IMR-90 (cell line): ENCODE data around the gene PPDPF. TPM values are rescaled to one million over a fixed set of nuclear protein-coding genes. Genes with fewer than 3 reads are reported as not detected.

Experiments
- ATAC-seq: fragments of 200-7000 bp; cut with Tn5 transposase; 2 replicates; pipeline ENCODE4 v1.9.1; 2020; ENCODE audit warnings: low read depth, mild to moderate bottlenecking, moderate library complexity
- BruUV-seq: library from RNA; stranded (reverse); fragments of 400-500 nt; replicated peaks from 2 replicates; lab custom pipeline; 2021; lab: Mats Ljungman, UMichigan
- CTCF ChIA-PET: fragments of 300-600 bp; formaldehyde crosslinking; extraction: SDS; loops from one replicate; lab custom pipeline; 2021; ENCODE audit warnings: antibody characterized with exemption; lab: Yijun Ruan, JAX
- POLR2A ChIA-PET: fragments of 300-600 bp; sonication (Branson Sonifier 250); formaldehyde crosslinking; loops from one replicate; lab custom pipeline; 2022; ENCODE audit warnings: antibody characterized with exemption; ENCODE audit not compliant: unreplicated experiment; lab: Charles Lee
- DNase-seq: peaks from one replicate; pipeline ENCODE4 v3.0.0; 2013
- H2AFZ ChIP-seq: replicated peaks from 2 replicates; pipeline ENCODE3; 2013; ENCODE audit warnings: low read length, mild to moderate bottlenecking; ENCODE audit not compliant: poor library complexity
- H2AK5ac ChIP-seq: 2 replicates; pipeline ENCODE4 v1.6.1; 2013; ENCODE audit warnings: low read depth, low read length, inconsistent platforms
- H2AK9ac ChIP-seq: replicated peaks from 2 replicates; pipeline ENCODE3; 2013; ENCODE audit warnings: mild to moderate bottlenecking, low read depth, low read length, moderate library complexity; ENCODE audit not compliant: poor library complexity
- H2BK120ac ChIP-seq: 2 replicates; pipeline ENCODE4 v1.6.1; 2013; ENCODE audit warnings: low read depth, low read length, inconsistent platforms
- H2BK15ac ChIP-seq: 3 replicates; pipeline ENCODE4 v1.6.1; 2013; ENCODE audit warnings: low read depth, low read length, inconsistent platforms
- H2BK20ac ChIP-seq: 2 replicates; pipeline ENCODE4 v1.6.1; 2013; ENCODE audit warnings: low read depth, mild to moderate bottlenecking, inconsistent platforms, low read length, moderate library complexity
- H2BK5ac ChIP-seq: 2 replicates; pipeline ENCODE4 v1.6.1; 2013; ENCODE audit warnings: mild to moderate bottlenecking, low read depth, low read length, inconsistent platforms; ENCODE audit not compliant: poor library complexity, severe bottlenecking
- H3K14ac ChIP-seq: replicated peaks from 2 replicates; pipeline ENCODE4 v1.6.1; 2013; ENCODE audit warnings: low read depth, low read length, inconsistent platforms
- H3K18ac ChIP-seq: 2 replicates; pipeline ENCODE4 v1.6.1; 2013; ENCODE audit warnings: low read depth, low read length, control low read depth
- H3K23ac ChIP-seq: 2 replicates; pipeline ENCODE4 v1.6.1; 2013; ENCODE audit warnings: low read depth, low read length, inconsistent platforms
- H3K27ac ChIP-seq: 2 replicates; pipeline ENCODE4 v1.5.1; 2013; ENCODE audit warnings: mild to moderate bottlenecking, control low read depth, low read length; ENCODE audit not compliant: insufficient read depth
- H3K27me3 ChIP-seq: 2 replicates; pipeline ENCODE4 v1.6.1; 2013; ENCODE audit warnings: low read length; ENCODE audit not compliant: control insufficient read depth, insufficient read depth
- H3K36me3 ChIP-seq: 2 replicates; pipeline ENCODE4 v1.6.1; 2013; ENCODE audit warnings: low read length, mixed read lengths; ENCODE audit not compliant: control insufficient read depth, insufficient read depth
- H3K4ac ChIP-seq: 2 replicates; pipeline ENCODE4 v1.6.1; 2013; ENCODE audit warnings: low read depth, low read length, inconsistent platforms
- H3K4me1 ChIP-seq: 2 replicates; pipeline ENCODE4 v1.6.1; 2013; ENCODE audit warnings: low read length, mixed read lengths; ENCODE audit not compliant: control insufficient read depth, insufficient read depth
- H3K4me2 ChIP-seq: 2 replicates; pipeline ENCODE4 v1.6.1; 2013; ENCODE audit warnings: low read depth, mild to moderate bottlenecking, control low read depth, low read length, moderate library complexity
- H3K4me3 ChIP-seq: 2 replicates; pipeline ENCODE4 v1.5.1; 2013; ENCODE audit warnings: low read depth, mild to moderate bottlenecking, control low read depth, low read length, moderate library complexity; ENCODE audit not compliant: insufficient read depth
- H3K56ac ChIP-seq: 2 replicates; pipeline ENCODE4 v1.6.1; 2013; ENCODE audit warnings: low read length, inconsistent platforms; ENCODE audit not compliant: insufficient read depth; ENCODE audit errors: extremely low read depth
- H3K79me1 ChIP-seq, 2 experiments: 2 replicates each; pipeline ENCODE4 v1.6.1; 2013; ENCODE audit warnings: low read length in 2 of 2, inconsistent platforms in 1 of 2, low read depth in 1 of 2
- H3K9ac ChIP-seq: 2 replicates; pipeline ENCODE4 v1.6.1; 2013; ENCODE audit warnings: low read depth, low read length, control low read depth
- H3K9me1 ChIP-seq: 2 replicates; pipeline ENCODE4 v1.6.1; 2013; ENCODE audit warnings: low read length, inconsistent platforms; ENCODE audit not compliant: insufficient read depth
- H3K9me3 ChIP-seq: 2 replicates; pipeline ENCODE4 v1.6.1; 2013; ENCODE audit warnings: low read length; ENCODE audit not compliant: control insufficient read depth, insufficient read depth
- H4K20me1 ChIP-seq: 2 replicates; pipeline ENCODE4 v1.6.1; 2013; ENCODE audit warnings: low read length, inconsistent platforms; ENCODE audit not compliant: insufficient read depth
- H4K5ac ChIP-seq: 2 replicates; pipeline ENCODE4 v1.6.1; 2013; ENCODE audit warnings: mild to moderate bottlenecking, low read depth, low read length, control low read depth
- H4K8ac ChIP-seq, 2 experiments: 2 replicates each; pipeline ENCODE4 v1.6.1; 2013; ENCODE audit warnings: low read depth in 2 of 2, low read length in 2 of 2, control low read depth in 1 of 2, inconsistent platforms in 1 of 2
- H4K91ac ChIP-seq: 2 replicates; pipeline ENCODE4 v1.6.1; 2013; ENCODE audit warnings: low read depth, low read length, inconsistent platforms; ENCODE audit not compliant: insufficient read depth
- BHLHE40 ChIP-seq: fragments of 150-350 bp; IDR thresholded peaks from 2 replicates; pipeline ENCODE4 v1.6.1; 2016; ENCODE audit warnings: mild to moderate bottlenecking, low read depth, low read length
- CEBPB ChIP-seq: IDR thresholded peaks from 2 replicates; pipeline ENCODE4 v1.6.1; 2012; ENCODE audit warnings: low read depth, low read length, improper control_type of control experiment
- CHD1 ChIP-seq: IDR thresholded peaks from 2 replicates; pipeline ENCODE4 v1.6.1; 2012; ENCODE audit warnings: low read depth, low read length, improper control_type of control experiment
- ELK1 ChIP-seq: fragments of 150-350 bp; IDR thresholded peaks from 2 replicates; pipeline ENCODE4 v1.6.1; 2016; ENCODE audit warnings: low read depth, mild to moderate bottlenecking, low read length, moderate library complexity, borderline replicate concordance
- FOS ChIP-seq: fragments of 150-350 bp; IDR thresholded peaks from 2 replicates; pipeline ENCODE4 v1.6.1; 2016; ENCODE audit warnings: low read depth, low read length
- MAFK ChIP-seq: IDR thresholded peaks from 2 replicates; pipeline ENCODE4 v1.6.1; 2012; ENCODE audit warnings: low read depth, low read length, improper control_type of control experiment
- MXI1 ChIP-seq: IDR thresholded peaks from 2 replicates; pipeline ENCODE4 v1.6.1; 2012; ENCODE audit warnings: low read depth, mild to moderate bottlenecking, low read length, moderate library complexity, borderline replicate concordance
- POLR2A ChIP-seq: IDR thresholded peaks from 2 replicates; pipeline ENCODE4 v1.6.1; 2012; ENCODE audit warnings: mild to moderate bottlenecking, low read depth, low read length
- RAD21 ChIP-seq: IDR thresholded peaks from 2 replicates; pipeline ENCODE4 v1.6.1; 2012; ENCODE audit warnings: low read length, improper control_type of control experiment
- RCOR1 ChIP-seq: IDR thresholded peaks from 2 replicates; pipeline ENCODE4 v1.6.1; 2012; ENCODE audit warnings: mild to moderate bottlenecking, low read length, improper control_type of control experiment; ENCODE audit not compliant: insufficient replicate concordance
- RFX5 ChIP-seq: IDR thresholded peaks from 2 replicates; pipeline ENCODE4 v1.8.0; 2012; ENCODE audit warnings: low read depth, mild to moderate bottlenecking, low read length, moderate library complexity
- WGBS, 2 experiments: methylation state at CpG; one replicate each; pipeline versions ENCODE4 v1.1.5 to v1.1.7; 2013; ENCODE audit warnings: missing lambda C conversion rate in 2 of 2; ENCODE audit not compliant: insufficient read length in 1 of 2; ENCODE audit errors: extremely low coverage in 2 of 2; 5-methylcytosine and 5-hydroxymethylcytosine counted together
- dilution Hi-C: fragments of 300-500 bp; cut with HindIII; formaldehyde crosslinking; loops from one replicate; pipeline ENCODE4 v1.14.3; 2018; ENCODE audit warnings: low sequenced_read_pairs; ENCODE audit not compliant: unreplicated experiment
- in situ Hi-C: fragments of 300-500 bp; cut with MboI; formaldehyde crosslinking; loops from 3 replicates; pipeline ENCODE4 v1.14.3; 2019; ENCODE audit warnings: low sequenced_read_pairs, inconsistent platforms, mixed read lengths
- intact Hi-C: fragments of 100-400 bp; cut with micrococcal nuclease; formaldehyde crosslinking; loops from 2 replicates; pipeline ENCODE4 v1.10.0; 2022
- polyA plus RNA-seq, 3 experiments: library from polyadenylated mRNA; depleted of rRNA; stranded (reverse); fragments of >200 nt; gene quantifications; 2 replicates each; pipeline ENCODE4 v1.2.3, GENCODE V29; 2012; ENCODE audit warnings: low replicate concordance in 1 of 3
- total RNA-seq: library from RNA; depleted of rRNA; stranded (reverse); fragments of >200 nt; gene quantifications from 2 replicates; pipeline ENCODE4 v1.2.3, GENCODE V29; 2012
- TF ChIP-seq, protein P1 (sequence below): conservative IDR thresholded peaks from 2 replicates; pipeline ENCODE4 v1.5.1; 2012; ENCODE audit warnings: mild to moderate bottlenecking, low read depth, low read length, improper control_type of control experiment

Gene PPDPF
- total and polyA plus RNA-seq, 2 of the 4 experiments (the other 2 are of a cell fraction), result 12.9 to 171 TPM

DNA sequence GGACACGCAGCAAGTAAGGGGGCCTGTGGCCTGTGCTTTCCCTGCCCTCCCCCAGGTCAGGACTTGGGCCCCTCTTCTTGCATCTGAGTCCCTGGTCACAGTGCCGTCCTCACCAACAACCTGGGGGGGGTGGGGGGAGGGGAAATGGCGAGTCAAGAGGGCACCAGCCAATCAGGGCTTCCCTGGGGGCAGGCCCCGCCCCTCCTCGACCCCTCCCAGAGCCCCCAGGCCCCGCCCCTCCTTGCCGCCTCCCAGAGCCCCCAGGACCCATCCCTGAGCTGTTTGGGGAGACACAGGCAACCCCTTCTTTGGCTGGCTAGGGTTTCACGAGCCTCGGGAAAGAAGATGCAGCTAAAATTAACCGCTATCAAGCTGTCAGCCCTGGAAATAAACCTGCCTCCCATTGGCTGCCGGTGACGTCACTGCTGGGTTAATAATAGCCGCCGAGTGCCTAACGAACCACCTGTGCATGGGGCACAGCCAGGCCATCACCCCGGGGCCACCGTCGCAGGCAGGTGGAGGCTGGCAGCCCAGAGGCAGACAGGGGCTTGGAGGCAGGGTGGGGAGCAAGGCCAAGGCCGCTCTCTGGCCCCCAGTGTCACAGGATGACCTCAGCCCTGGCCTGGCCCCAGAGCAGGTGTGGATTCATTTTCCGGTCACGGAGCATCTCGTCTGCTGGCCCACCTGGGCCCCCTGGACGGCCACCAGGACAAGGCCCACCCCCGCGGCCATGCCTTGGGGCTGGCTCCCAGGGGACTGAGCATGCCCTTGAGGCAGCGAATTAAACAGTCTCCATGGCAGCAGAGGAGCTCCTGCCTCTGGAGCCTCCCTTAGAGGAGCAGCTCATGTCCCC lies 18.5 kb upstream of the PPDPF start (continued):
- TF ChIP-seq RFX5, result no peak

GRCh38 chr20:63502671-63503172 lies 17.8 kb upstream of the PPDPF start:
- WGBS, 2 experiments, result 30% methylated on average over 4 of the region's 15 CpGs; no CpG with 5 or more reads in 1 of the 2 experiments
- no peak for ATAC-seq
- POLR2A ChIA-PET, result no interaction called here

More at GRCh38 chr20:63502671-63503172, 17.8 kb upstream of the PPDPF start:
- Histone ChIP-seq H2BK15ac (no peak overlapping the region), H3K9me1 (no peaks in the 10 kb centered on the region), H3K56ac (no peak overlapping the region), H3K14ac (no peak overlapping the region), H2AK9ac (no peak overlapping the region), H4K5ac (no peak overlapping the region), H3K36me3 (no peaks in the 10 kb centered on the region), H2AK5ac (no peak overlapping the region), H3K18ac (no peak overlapping the region), H3K4me2 (no peak overlapping the region), H3K4ac (no peak overlapping the region), H3K4me1 (0 out of 2 replicates have a peak, but pooled peaks cover 3% of the 10 kb centered on the region), H4K8ac (no peak overlapping the region), H4K91ac (no peak overlapping the region), H2BK20ac (no peak overlapping the region), H2BK120ac (no peak overlapping the region), H3K27me3 (peaks cover 52% of the 10 kb centered on the region), H3K79me1 (no peaks in the 10 kb centered on the region), H2AFZ (no peak overlapping the region), H3K9me3 (peaks cover 23% of the 10 kb centered on the region), H3K9ac (no peak overlapping the region), H3K4me3 (no peak overlapping the region), H3K27ac (no peak overlapping the region), H4K20me1 (no peaks in the 10 kb centered on the region; the same call in 1 of the 2 replicates), H3K23ac (no peak overlapping the region), H2BK5ac (no peak overlapping the region)
- CTCF ChIA-PET, result no interaction called here
- in situ Hi-C loops (no loop called here), intact Hi-C loops (no loop called here), dilution Hi-C loops (no loop called here)
- no peak for TF ChIP-seq MAFK
- no peak for TF ChIP-seq RFX5
- no peak for TF ChIP-seq BHLHE40
- no peak for TF ChIP-seq POLR2A
- TF ChIP-seq FOS, result no peak
- TF ChIP-seq RAD21, result no peak
- TF ChIP-seq MXI1, result no peak
- TF ChIP-seq ELK1, result no peak
- no peak for TF ChIP-seq CHD1
- no peak for TF ChIP-seq RCOR1
- TF ChIP-seq, protein P1, sequence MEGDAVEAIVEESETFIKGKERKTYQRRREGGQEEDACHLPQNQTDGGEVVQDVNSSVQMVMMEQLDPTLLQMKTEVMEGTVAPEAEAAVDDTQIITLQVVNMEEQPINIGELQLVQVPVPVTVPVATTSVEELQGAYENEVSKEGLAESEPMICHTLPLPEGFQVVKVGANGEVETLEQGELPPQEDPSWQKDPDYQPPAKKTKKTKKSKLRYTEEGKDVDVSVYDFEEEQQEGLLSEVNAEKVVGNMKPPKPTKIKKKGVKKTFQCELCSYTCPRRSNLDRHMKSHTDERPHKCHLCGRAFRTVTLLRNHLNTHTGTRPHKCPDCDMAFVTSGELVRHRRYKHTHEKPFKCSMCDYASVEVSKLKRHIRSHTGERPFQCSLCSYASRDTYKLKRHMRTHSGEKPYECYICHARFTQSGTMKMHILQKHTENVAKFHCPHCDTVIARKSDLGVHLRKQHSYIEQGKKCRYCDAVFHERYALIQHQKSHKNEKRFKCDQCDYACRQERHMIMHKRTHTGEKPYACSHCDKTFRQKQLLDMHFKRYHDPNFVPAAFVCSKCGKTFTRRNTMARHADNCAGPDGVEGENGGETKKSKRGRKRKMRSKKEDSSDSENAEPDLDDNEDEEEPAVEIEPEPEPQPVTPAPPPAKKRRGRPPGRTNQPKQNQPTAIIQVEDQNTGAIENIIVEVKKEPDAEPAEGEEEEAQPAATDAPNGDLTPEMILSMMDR, result no peak
- TF ChIP-seq CEBPB, result no peak
- DNase-seq, result no peak
- no TSS peak for BruUV-seq
